Stimulated activated effector memory CD8-positive, alpha-beta T cell treated with anti-CD3 and anti-CD28 coated beads, Interleukin-12 subunit alpha, Interleukin-12 subunit beta, amount 100 ng/mL, for 72 hours (primary cell): ENCODE data around the gene GDA.
A peak's percentile ranks its signal among the peaks of the same experiment; 100 is the strongest.

ENCODE experiments used
- ATAC-seq: fragments of 150-1000 bp; cut with Tn5 transposase; 2 replicates; pipeline ENCODE4 v1.10.0; 2021
- DNase-seq, 2 donors: peaks; one replicate each; pipeline ENCODE4 v3.0.0; 2021 to 2022; ENCODE audit warnings: low spot score in 2 of 2
- H3K27ac Mint-ChIP-seq: one replicate; pipeline ENCODE4 v1.8.0; 2022; ENCODE audit warnings: mild to moderate bottlenecking, mixed read lengths
- H3K36me3 Mint-ChIP-seq: one replicate; pipeline ENCODE4 v1.8.0; 2022; ENCODE audit warnings: mild to moderate bottlenecking, mixed read lengths
- H3K4me1 Mint-ChIP-seq: one replicate; pipeline ENCODE4 v1.8.0; 2022; ENCODE audit warnings: mixed read lengths
- H3K4me3 Mint-ChIP-seq: one replicate; pipeline ENCODE4 v1.8.0; 2022; ENCODE audit warnings: mild to moderate bottlenecking, mixed read lengths
- H3K9me3 Mint-ChIP-seq: one replicate; pipeline ENCODE4 v1.8.0; 2022; ENCODE audit warnings: mixed read lengths

Gene GDA

DNA sequence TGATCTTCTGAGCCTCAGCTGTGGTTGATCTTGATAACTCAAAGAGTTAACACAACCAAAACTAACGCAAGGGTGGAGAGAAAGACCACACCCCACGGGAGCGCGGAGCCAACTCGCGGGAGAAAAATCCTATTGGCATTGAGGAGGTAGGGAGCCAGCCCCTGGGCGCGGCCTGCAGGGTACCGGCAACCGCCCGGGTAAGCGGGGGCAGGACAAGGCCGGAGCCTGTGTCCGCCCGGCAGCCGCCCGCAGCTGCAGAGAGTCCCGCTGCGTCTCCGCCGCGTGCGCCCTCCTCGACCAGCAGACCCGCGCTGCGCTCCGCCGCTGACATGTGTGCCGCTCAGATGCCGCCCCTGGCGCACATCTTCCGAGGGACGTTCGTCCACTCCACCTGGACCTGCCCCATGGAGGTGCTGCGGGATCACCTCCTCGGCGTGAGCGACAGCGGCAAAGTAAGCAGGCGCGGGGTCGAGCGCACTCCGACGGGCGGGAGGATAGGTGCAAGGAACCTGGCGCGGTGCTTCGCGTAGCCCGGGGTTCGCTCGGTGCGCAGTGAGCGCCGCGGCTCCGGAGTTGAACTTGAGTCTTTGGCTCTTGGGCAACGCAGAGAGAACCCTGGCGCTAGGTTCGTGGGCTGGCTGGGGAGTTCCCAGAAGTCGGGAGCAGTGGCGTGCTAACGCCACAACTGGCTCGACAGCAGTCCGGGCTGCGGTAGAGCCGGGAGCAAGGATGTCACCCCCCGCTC is at the start of gene GDA:
TSS of gene GDA (plus strand) at position 210 of the 745 bp plus-strand sequence. CDS start at position 330, 120 bp downstream.
- H3K27ac Mint-ChIP-seq = no peak within 1 kb of the TSS
- no peaks in the 10 kb centered on the region for H3K36me3 Mint-ChIP-seq
- DNase-seq (no peak), ATAC-seq (no peak)
- no peaks in the 10 kb centered on the region for H3K4me1 Mint-ChIP-seq
- no peak within 1 kb of the TSS for H3K4me3 Mint-ChIP-seq
- H3K9me3 Mint-ChIP-seq = no peaks in the 10 kb centered on the region

DNA sequence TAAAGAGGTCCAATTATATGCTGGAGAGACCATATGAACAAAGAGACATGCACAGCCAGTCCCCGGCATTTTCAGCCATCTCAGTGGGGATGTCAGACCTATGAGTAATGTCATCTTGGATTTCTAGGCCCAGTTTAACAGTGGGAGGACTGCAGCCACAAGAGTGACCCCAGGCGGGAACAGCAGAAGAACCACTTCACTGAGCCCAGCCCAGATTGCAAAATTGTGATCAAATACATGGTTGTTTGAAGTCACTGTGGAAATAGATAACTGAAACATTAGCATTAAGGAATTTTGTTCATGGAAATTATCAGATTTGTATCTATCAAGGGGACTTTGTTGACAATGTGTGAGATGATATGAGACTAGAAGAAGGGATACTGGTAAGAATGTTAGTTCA is 46.7 kb upstream of the GDA start:
- Mint-ChIP-seq H3K4me3 (no peak overlapping the region), H3K9me3 (peaks cover under 1% of the 10 kb centered on the region)
- no peak for ATAC-seq

GRCh38 chr9:72113056-72113455 is 36.2 kb upstream of the GDA start:
- Mint-ChIP-seq H3K9me3 (no peaks in the 10 kb centered on the region), H3K27ac (no peak overlapping the region), H3K4me3 (no peak overlapping the region), H3K36me3 (no peaks in the 10 kb centered on the region), H3K4me1 (no peaks in the 10 kb centered on the region)
- DNase-seq = no peak
- ATAC-seq = no peak

More for the DNA sequence above, 46.7 kb upstream of the GDA start:
- no peak overlapping the region for H3K27ac Mint-ChIP-seq
- DNase-seq = no peak
- no peaks in the 10 kb centered on the region for H3K36me3 Mint-ChIP-seq
- H3K4me1 Mint-ChIP-seq = no peaks in the 10 kb centered on the region

DNA sequence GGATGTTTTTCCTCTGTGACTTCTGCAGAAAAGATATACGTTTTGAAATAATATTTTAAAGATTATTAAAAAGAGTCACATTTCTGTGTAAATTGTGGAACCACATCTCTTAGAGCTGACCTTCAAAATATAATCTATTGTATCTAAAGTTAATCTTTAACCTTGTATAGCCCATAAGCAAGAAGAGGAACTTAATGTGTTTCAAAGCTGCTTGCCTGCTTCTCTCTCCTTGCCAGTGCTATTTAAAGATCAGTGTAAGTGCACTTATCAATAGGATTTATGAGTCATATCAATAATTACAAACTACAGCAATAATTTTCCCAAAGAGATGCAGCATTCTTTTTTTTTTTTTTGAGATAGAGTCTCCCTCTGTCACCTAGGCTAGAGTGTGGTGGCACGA is 29.4 kb upstream of the GDA start:
- Mint-ChIP-seq H3K36me3 (no peaks in the 10 kb centered on the region), H3K9me3 (no peaks in the 10 kb centered on the region), H3K4me3 (no peak overlapping the region), H3K27ac (no peak overlapping the region), H3K4me1 (no peaks in the 10 kb centered on the region)
- DNase-seq = no peak
- no peak for ATAC-seq

DNA sequence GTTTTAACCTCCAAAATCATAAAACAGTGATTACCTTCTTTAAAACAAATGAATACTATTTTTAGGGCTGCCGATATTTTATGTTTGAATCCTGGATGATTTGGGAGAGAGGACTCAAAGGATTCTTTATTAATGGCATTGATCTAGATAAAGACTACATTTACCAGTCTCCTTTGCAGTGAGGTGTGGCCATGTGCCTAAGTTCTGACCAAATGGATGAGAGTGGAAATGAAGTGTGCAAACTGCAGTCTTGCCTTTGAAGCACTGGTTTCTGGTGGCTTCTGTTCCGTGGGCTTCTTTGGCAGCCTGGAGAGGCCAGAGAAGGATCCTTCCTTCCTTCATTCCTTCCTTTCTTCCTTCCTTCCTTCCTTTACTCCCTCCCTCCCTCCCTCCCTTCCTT is 24.3 kb upstream of the GDA start:
- no peaks in the 10 kb centered on the region for H3K36me3 Mint-ChIP-seq
- no peaks in the 10 kb centered on the region for H3K4me1 Mint-ChIP-seq
- ATAC-seq (no peak), DNase-seq (no peak)
- no peaks in the 10 kb centered on the region for H3K9me3 Mint-ChIP-seq
- no peak overlapping the region for H3K27ac Mint-ChIP-seq
- no peak overlapping the region for H3K4me3 Mint-ChIP-seq

DNA sequence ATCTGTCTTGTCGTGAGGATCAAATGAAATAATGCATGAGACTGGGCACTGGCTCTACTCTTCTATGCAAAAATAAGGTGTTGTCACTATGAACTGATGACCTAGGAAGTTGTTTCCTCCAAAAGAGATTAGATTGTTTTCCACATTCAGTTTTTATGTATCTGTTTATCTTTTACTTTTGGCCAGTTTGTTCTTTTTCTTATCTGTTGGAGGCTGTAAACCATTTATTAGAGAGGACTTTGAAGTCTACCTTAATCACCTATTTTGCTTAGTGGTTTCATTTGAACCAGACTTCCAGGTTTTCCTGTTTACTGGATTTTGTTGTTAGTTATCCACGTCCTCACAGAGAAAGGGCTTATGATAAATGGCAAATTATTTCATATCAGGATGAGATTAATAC is 21.5 kb upstream of the GDA start:
- Mint-ChIP-seq H3K4me1 (no peaks in the 10 kb centered on the region), H3K9me3 (no peaks in the 10 kb centered on the region), H3K36me3 (no peaks in the 10 kb centered on the region), H3K27ac (no peak overlapping the region), H3K4me3 (no peak overlapping the region)
- ATAC-seq (no peak), DNase-seq (no peak)

- H3K27ac Mint-ChIP-seq = no peak overlapping the region
- H3K36me3 Mint-ChIP-seq = no peaks in the 10 kb centered on the region
- H3K9me3 Mint-ChIP-seq = no peaks in the 10 kb centered on the region
- ATAC-seq = no peak
- no peak for DNase-seq
- H3K4me1 Mint-ChIP-seq = no peaks in the 10 kb centered on the region
- no peak overlapping the region for H3K4me3 Mint-ChIP-seq
Measured at GRCh38 chr9:72128526-72128925, 20.7 kb upstream of the GDA start.

DNA sequence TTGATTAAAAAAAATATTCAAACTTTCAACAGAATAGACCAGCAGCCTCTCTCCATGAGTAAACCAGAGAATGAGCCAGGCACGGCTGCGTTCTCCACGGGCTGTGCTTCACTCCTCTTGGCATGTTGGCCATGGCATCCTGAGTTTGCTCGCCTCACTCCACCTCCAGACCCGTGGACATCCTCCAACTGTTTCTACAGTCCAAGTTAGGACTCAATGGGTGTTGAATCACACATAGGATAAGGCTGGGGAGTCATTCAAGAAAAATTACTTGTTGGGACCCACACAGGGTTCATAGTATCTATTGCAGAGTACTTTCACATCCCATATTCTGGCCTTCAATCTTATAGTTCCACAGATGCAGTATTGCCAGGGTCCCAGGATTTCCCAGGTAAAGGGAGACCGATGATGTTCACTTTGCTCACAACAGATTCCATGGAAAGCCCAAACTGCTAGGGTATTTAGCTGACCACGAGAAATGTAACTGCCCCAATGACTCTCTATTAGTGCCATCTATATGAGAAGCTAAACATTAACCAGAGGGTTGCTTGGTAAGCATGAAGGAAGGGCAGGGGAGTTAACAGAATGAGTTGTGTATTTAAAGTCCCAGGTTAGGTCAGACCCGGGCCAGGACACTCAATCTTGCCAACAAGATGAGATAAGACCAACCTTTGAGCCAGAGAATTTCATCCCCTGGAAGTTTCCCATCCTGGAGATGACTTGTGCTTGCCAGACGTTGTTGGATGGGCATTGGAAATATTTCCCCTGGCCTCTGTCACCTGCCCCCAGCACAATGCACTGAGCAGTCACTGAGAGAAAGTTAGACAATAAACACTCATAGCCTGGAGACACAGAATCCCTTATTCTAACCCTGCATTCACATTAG is 19.7 kb upstream of the GDA start:
- no peak overlapping the region for H3K4me3 Mint-ChIP-seq
- no peak for DNase-seq
- no peaks in the 10 kb centered on the region for H3K4me1 Mint-ChIP-seq
- no peaks in the 10 kb centered on the region for H3K9me3 Mint-ChIP-seq
- H3K36me3 Mint-ChIP-seq = no peaks in the 10 kb centered on the region
- no peak overlapping the region for H3K27ac Mint-ChIP-seq
- no peak for ATAC-seq

DNA sequence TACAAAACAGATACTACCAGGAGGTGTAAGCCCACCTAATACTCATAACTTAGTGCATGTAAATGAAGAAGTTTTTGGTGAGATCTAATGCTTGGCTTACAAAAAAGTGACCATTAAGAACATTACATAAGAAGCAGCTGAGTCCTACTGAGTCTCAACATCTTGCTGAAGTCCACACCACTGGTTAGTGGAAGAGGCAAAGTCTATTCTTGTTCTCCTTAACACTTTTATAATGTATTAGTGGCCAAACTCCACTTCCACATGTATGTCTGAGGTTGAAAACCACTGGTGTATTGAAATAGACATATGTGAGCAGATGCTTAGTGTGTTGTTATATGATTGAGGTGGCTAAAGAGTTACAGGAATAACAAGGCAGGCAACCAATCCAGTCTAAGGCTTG is 18.9 kb upstream of the GDA start:
- ATAC-seq (no peak), DNase-seq (no peak)
- H3K4me1 Mint-ChIP-seq = no peaks in the 10 kb centered on the region
- H3K4me3 Mint-ChIP-seq = no peak overlapping the region
- no peaks in the 10 kb centered on the region for H3K36me3 Mint-ChIP-seq
- no peaks in the 10 kb centered on the region for H3K9me3 Mint-ChIP-seq
- H3K27ac Mint-ChIP-seq = no peak overlapping the region

- no peaks in the 10 kb centered on the region for H3K9me3 Mint-ChIP-seq
- DNase-seq (no peak), ATAC-seq (no peak)
- H3K27ac Mint-ChIP-seq = no peak overlapping the region
- H3K4me3 Mint-ChIP-seq = no peak overlapping the region
- H3K36me3 Mint-ChIP-seq = no peaks in the 10 kb centered on the region
- H3K4me1 Mint-ChIP-seq = no peaks in the 10 kb centered on the region
Measured at GRCh38 chr9:72131206-72131605, 18.0 kb upstream of the GDA start.

GRCh38 chr9:72132052-72132451 is 17.2 kb upstream of the GDA start:
- Mint-ChIP-seq H3K4me1 (no peaks in the 10 kb centered on the region), H3K4me3 (no peak overlapping the region), H3K36me3 (no peaks in the 10 kb centered on the region), H3K27ac (no peak overlapping the region), H3K9me3 (no peaks in the 10 kb centered on the region)
- DNase-seq = no peak
- peak; percentile 20 for ATAC-seq

DNA sequence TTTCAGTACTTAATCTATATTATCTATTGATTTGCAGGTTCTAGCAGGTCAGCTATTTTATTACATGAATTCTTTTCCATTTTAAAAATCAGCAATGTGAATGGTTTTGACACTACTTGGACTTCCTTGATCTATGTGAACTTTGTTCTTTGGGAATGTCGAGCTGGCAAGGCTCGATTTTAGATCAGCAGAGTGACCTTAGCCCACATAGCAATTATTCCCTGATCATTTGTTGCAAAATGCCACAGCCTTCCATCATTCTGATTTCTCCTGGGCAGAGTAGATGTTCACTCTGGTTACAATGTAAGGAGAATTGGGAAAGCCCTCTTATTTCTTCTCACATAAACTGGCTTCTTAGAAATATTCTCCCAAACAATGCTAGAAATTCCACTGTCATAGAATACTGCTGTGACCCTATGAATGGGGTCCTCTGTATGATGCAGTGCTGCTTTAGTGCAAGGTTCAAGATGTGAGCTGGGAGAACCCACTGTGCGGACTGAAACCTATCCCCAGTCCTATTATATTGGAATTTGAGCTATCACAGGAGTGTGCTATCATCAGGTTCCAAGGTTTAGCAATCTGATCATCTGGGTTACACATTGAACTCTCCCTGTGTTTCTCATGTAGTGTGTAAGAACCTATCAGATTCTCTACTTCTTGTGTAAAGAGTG is 15.7 kb upstream of the GDA start:
- ATAC-seq = no peak
- no peak for DNase-seq
- Mint-ChIP-seq H3K4me3 (no peak overlapping the region), H3K36me3 (no peaks in the 10 kb centered on the region), H3K4me1 (no peaks in the 10 kb centered on the region), H3K27ac (no peak overlapping the region), H3K9me3 (no peaks in the 10 kb centered on the region)

DNA sequence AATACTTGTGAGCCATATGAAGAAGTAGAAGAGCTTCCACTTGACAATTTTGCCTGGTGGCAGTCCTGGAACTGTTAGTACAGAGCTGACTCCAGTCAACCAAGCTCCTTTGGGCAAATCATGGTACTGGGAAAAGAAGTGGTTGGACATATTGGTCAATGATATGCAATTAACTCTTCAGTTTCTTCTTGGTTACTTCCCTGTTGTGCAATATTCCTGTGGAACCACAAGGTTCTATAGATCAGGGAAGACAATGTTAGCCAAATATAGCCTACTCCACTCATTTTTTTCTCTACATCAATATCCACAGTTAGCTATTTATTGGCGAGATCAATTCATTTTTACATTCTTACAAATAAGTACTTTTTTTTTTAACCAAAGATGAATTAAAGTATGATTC is 14.4 kb upstream of the GDA start:
- no peak overlapping the region for H3K27ac Mint-ChIP-seq
- ATAC-seq (no peak), DNase-seq (no peak)
- H3K36me3 Mint-ChIP-seq = no peaks in the 10 kb centered on the region
- no peaks in the 10 kb centered on the region for H3K9me3 Mint-ChIP-seq
- no peak overlapping the region for H3K4me3 Mint-ChIP-seq
- no peaks in the 10 kb centered on the region for H3K4me1 Mint-ChIP-seq

- no peak overlapping the region for H3K27ac Mint-ChIP-seq
- H3K36me3 Mint-ChIP-seq = no peaks in the 10 kb centered on the region
- no peaks in the 10 kb centered on the region for H3K4me1 Mint-ChIP-seq
- DNase-seq (no peak), ATAC-seq (no peak)
- no peaks in the 10 kb centered on the region for H3K9me3 Mint-ChIP-seq
- H3K4me3 Mint-ChIP-seq = no peak overlapping the region
Measured at GRCh38 chr9:72137697-72138365, 11.4 kb upstream of the GDA start.

DNA sequence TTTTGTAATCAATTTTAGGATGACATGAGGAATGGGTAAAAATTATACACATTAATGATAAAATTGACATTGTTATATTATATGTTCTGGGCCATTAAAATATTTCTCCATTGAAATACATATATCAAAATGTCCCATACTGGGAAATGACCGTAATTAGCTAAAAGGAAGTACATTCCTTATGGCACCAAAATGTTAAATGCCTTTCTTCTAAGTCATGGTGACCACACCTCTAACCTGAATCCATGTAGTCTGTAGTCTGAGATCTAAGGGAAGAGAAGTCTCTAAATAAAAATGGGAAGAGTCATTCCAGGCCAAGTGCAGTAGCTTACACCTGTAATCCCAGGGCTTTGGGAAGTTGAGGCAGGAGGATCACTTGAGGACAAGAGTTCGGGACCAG is 10.0 kb upstream of the GDA start:
- ATAC-seq = no peak
- H3K9me3 Mint-ChIP-seq = no peaks in the 10 kb centered on the region
- no peaks in the 10 kb centered on the region for H3K36me3 Mint-ChIP-seq
- H3K27ac Mint-ChIP-seq = no peak overlapping the region
- H3K4me3 Mint-ChIP-seq = no peak overlapping the region
- DNase-seq = no peak
- H3K4me1 Mint-ChIP-seq = no peaks in the 10 kb centered on the region
